A549 (cell line): ENCODE data around the gene PLEKHG4B. TPM values are rescaled to one million over a fixed set of nuclear protein-coding genes. Genes with fewer than 3 reads are reported as not detected.
A peak's percentile ranks its signal among the peaks of the same experiment; 100 is the strongest.
"Not testable (repeated sequence)": the region's sequence is repeated elsewhere in the genome, so short reads cannot be mapped to it uniquely, and the experiment has no call there.

Source experiments
- ATAC-seq, 2 experiments: fragments of 200-7000 bp in 1 of 2; fragments of >200 bp in 1 of 2; cut with Nextera tagmentation in 1 of 2; cut with Tn5 transposase in 1 of 2; 3 replicates each; pipeline versions ENCODE4 v1.8.0 to v1.9.1; 2018 to 2020; ENCODE audit warnings: mild to moderate bottlenecking in 1 of 2, moderate library complexity in 1 of 2
- CTCF ChIA-PET: fragments of 300-600 bp; sonication (Branson Sonifier 250); formaldehyde crosslinking; extraction: SDS; loops from one replicate; lab custom pipeline; 2021; ENCODE audit warnings: antibody characterized with exemption, inconsistent platforms; lab: Yijun Ruan, JAX
- POLR2A ChIA-PET: fragments of 350-600 bp; formaldehyde crosslinking; extraction: SDS; loops from one replicate; lab custom pipeline; 2021; ENCODE audit warnings: antibody characterized with exemption, inconsistent platforms; lab: Yijun Ruan, JAX
- DNase-seq, 2 experiments: peaks; one replicate each; pipeline versions ENCODE4 v3.0.0 to v3.0.0-alpha.2; 2011 to 2016; ENCODE audit warnings: low read depth in 1 of 2, low spot score in 1 of 2
- FAIRE-seq: peaks from 2 replicates; lab custom pipeline; 2011; peaks lifted over from hg19 to GRCh38; lab: Jason Lieb, UNC
- H3K27ac ChIP-seq, 2 experiments: fragments of >200 bp; sonication (Bioruptor Twin); formaldehyde crosslinking; 3 replicates each; pipeline ENCODE4 v1.5.1; 2016 to 2017
- H3K4me1 ChIP-seq: fragments of >200 bp; sonication (Bioruptor Twin); formaldehyde crosslinking; 3 replicates; pipeline ENCODE4 v1.6.1; 2016
- H3K4me2 ChIP-seq: fragments of >200 bp; sonication (Bioruptor Twin); formaldehyde crosslinking; 3 replicates; pipeline ENCODE4 v1.6.1; 2016
- H3K4me3 ChIP-seq: fragments of >200 bp; sonication (Bioruptor Twin); formaldehyde crosslinking; 3 replicates; pipeline ENCODE4 v1.5.1; 2016
- H3K9me3 ChIP-seq: fragments of >200 bp; sonication (Bioruptor Twin); formaldehyde crosslinking; 3 replicates; pipeline ENCODE4 v1.6.1; 2016
- CBX2 ChIP-seq: fragments of 200-600 bp; sonication (generic); IDR thresholded peaks from 2 replicates; pipeline ENCODE4 v1.6.1; 2016; ENCODE audit warnings: low read depth, mild to moderate bottlenecking, borderline replicate concordance
- CTCF ChIP-seq: fragments of >200 bp; sonication (Bioruptor Twin); formaldehyde crosslinking; IDR thresholded peaks from 3 replicates; pipeline ENCODE4 v1.5.1; 2016
- E2F6 ChIP-seq: IDR thresholded peaks from 2 replicates; pipeline ENCODE4 v1.6.1; 2012; ENCODE audit warnings: low read depth, borderline replicate concordance
- EHF ChIP-seq: fragments of 250-450 bp; sonication (Bioruptor Pico); IDR thresholded peaks from 2 replicates; pipeline ENCODE4 v1.5.0; 2020; ENCODE audit warnings: mild to moderate bottlenecking
- ESRRA ChIP-seq: fragments of 150-350 bp; IDR thresholded peaks from 2 replicates; pipeline ENCODE4 v1.6.1; 2014; ENCODE audit warnings: mild to moderate bottlenecking, low read length, borderline replicate concordance
- HDAC2 ChIP-seq: fragments of 200-600 bp; sonication (generic); IDR thresholded peaks from 2 replicates; pipeline ENCODE4 v1.6.1; 2016
- JUN ChIP-seq, 2 experiments: fragments of >200 bp; sonication (Bioruptor Twin); formaldehyde crosslinking; IDR thresholded peaks; 2 replicates in 1 of 2; 3 replicates in 1 of 2; pipeline ENCODE4 v1.6.1; 2016 to 2017
- JUNB ChIP-seq: fragments of >200 bp; sonication (Bioruptor Twin); formaldehyde crosslinking; IDR thresholded peaks from 2 replicates; pipeline ENCODE4 v1.6.1; 2016
- PBX3 ChIP-seq: IDR thresholded peaks from 2 replicates; pipeline ENCODE4 v1.6.1; 2012
- PHF8 ChIP-seq: fragments of 200-600 bp; sonication (generic); IDR thresholded peaks from 2 replicates; pipeline ENCODE4 v1.6.1; 2016; ENCODE audit warnings: low read depth, mild to moderate bottlenecking, antibody characterized with exemption, moderate library complexity, borderline replicate concordance
- POLR2A ChIP-seq: IDR thresholded peaks from 2 replicates; pipeline ENCODE4 v1.6.1; 2012; ENCODE audit warnings: mild to moderate bottlenecking, low read length
- TFCP2L1 ChIP-seq: fragments of 250-450 bp; sonication (Bioruptor Pico); IDR thresholded peaks from 2 replicates; pipeline ENCODE4 v1.5.0; 2021; ENCODE audit warnings: mild to moderate bottlenecking
- WGBS: methylation state at CpG from one replicate; pipeline ENCODE4 v1.1.6; 2017; ENCODE audit errors: missing lambda C conversion rate; 5-methylcytosine and 5-hydroxymethylcytosine counted together
- polyA plus RNA-seq, 4 experiments: library from polyadenylated mRNA; depleted of rRNA in 3 of 4; stranded (reverse); fragments of >200 nt; fragmentation: RNase III in 1 of 4; extraction: RNeasy Plus Mini Kit Qiagen cat#74134 plus additional on column Dnase treatment in 1 of 4; gene quantifications; 2 replicates in 3 of 4; 3 replicates in 1 of 4; pipeline ENCODE4 v1.2.3, GENCODE V29; 2011 to 2017
- TF ChIP-seq, protein P1 (sequence below): fragments of >200 bp; sonication (Bioruptor Twin); formaldehyde crosslinking; IDR thresholded peaks from 3 replicates; pipeline ENCODE4 v1.6.1; 2016

Gene PLEKHG4B
- polyA plus RNA-seq, 2 of the 4 experiments (the other 2 are of a cell fraction) = 0.57 to 0.59 TPM

GRCh38 chr5:208449-209114, 116.6 kb downstream of the PLEKHG4B start:
- Histone ChIP-seq H3K4me2 (no peak overlapping the region), H3K4me1 (no peaks in the 10 kb centered on the region; the same call in 2 of the 3 replicates), H3K27ac (no peak overlapping the region)
- WGBS = 89% methylated on average over 10 of the region's 15 CpGs
- ATAC-seq (no peak), FAIRE-seq (no peak), DNase-seq (no peak)
- ChIA-PET POLR2A (no interaction called here), CTCF (interaction anchor here (0.6 to 1.5 kb wide), 4 partner anchors 10 to 110 kb away, joined by 3 to 5 read pairs (median 4); partner anchors contain the start of genes CCDC127 and SDHA)
- TF ChIP-seq ESRRA (no peak), JUNB (no peak), EHF (CRISPR knock-in tag) (no peak), HDAC2 (no peak), CBX2 (no peak)
- TF ChIP-seq, all 56 proteins: peak for 0
- Histone ChIP-seq H3K4me3 (no peak overlapping the region), H3K9me3 (no peaks in the 10 kb centered on the region)

DNA sequence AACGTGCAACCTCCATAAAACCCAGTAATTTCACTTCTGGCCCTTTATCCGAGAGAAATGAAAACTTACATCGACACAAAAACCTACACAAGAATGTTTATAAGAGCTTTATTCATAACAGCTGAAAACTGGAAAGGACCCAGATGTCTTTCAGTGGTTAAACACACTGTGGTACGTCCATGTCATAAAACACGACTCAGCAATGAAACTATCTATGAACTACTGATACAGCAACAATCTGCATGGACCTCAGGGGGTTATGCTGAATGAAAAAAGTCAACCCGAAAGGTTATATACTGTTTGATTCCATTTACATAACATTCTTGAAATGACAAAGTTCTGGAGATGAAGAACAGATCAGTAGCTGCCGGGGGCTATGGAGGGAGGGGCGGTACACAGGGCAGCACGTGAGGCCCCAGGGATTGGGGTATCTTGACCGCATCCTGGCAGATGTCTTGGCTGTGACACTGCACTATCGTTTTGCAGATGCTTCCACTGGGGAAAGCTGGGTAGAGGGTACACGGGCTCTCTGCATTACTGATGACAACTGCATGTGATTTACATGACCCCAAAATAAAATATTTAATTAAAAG, 121.9 kb downstream of the PLEKHG4B start:
- Histone ChIP-seq H3K27ac (no peak overlapping the region), H3K4me1 (peaks cover 6% of the 10 kb centered on the region; the same call in 1 of the 3 replicates), H3K4me2 (no peak overlapping the region), H3K4me3 (no peak overlapping the region), H3K9me3 (no peaks in the 10 kb centered on the region)
- POLR2A ChIA-PET = no interaction called here
- TF ChIP-seq PBX3 = no peak
- FAIRE-seq = no peak
- CTCF ChIA-PET = interaction anchor here (1.1 kb wide), 1 partner anchor 8 kb away, joined by 3 read pairs; no protein-coding TSS in a partner anchor
- DNase-seq = no peak
- ATAC-seq = no peak
- 95% methylated on average over 12 of the region's 12 CpGs for WGBS

- ATAC-seq, H3K27ac ChIP-seq, H3K9me3 ChIP-seq, FAIRE-seq, DNase-seq, CTCF ChIA-PET, H3K4me3 ChIP-seq, POLR2A ChIA-PET: not testable (repeated sequence)
- Histone ChIP-seq H3K4me1 (peaks cover 17% of the 10 kb centered on the region), H3K4me2 (0 out of 3 replicates have a peak overlapping the region, but pooled peaks have one; percentile 12)
- 97% methylated on average over 2 of the region's 2 CpGs for WGBS
Observed at GRCh38 chr5:215256-215655, 123.3 kb downstream of the PLEKHG4B start.

GRCh38 chr5:216076-216475, 124.1 kb downstream of the PLEKHG4B start:
- H3K4me3 ChIP-seq, DNase-seq, FAIRE-seq, H3K4me2 ChIP-seq, ATAC-seq, H3K27ac ChIP-seq, H3K9me3 ChIP-seq, CTCF ChIA-PET, POLR2A ChIA-PET: not testable (repeated sequence)
- H3K4me1 ChIP-seq = peaks cover 20% of the 10 kb centered on the region
- WGBS = 91% methylated on average over 9 of the region's 10 CpGs

- H3K4me1 ChIP-seq = peaks cover 20% of the 10 kb centered on the region
- peak within 1 kb of the TSS; percentile 85 to 97 for H3K27ac ChIP-seq
- TF ChIP-seq CTCF (peak; percentile 60), PHF8 (peak; percentile 47; the same call in 1 of the 2 replicates), TFCP2L1 (0 out of 2 replicates have a peak, but pooled peaks have one; percentile 56), JUN (IDR thresholded peaks at IDR 0.05) (peak in 1 of 2 experiments; percentile 70; a peak in 1 of 5 replicates), E2F6 (peak; percentile 46; the same call in 1 of the 2 replicates), POLR2A (peak; percentile 80)
- TF ChIP-seq, protein P1, sequence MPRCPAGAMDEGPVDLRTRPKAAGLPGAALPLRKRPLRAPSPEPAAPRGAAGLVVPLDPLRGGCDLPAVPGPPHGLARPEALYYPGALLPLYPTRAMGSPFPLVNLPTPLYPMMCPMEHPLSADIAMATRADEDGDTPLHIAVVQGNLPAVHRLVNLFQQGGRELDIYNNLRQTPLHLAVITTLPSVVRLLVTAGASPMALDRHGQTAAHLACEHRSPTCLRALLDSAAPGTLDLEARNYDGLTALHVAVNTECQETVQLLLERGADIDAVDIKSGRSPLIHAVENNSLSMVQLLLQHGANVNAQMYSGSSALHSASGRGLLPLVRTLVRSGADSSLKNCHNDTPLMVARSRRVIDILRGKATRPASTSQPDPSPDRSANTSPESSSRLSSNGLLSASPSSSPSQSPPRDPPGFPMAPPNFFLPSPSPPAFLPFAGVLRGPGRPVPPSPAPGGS = peak; percentile 60; the same call in 2 of the 3 replicates
- ChIA-PET POLR2A (interaction anchor here (1.3 to 2.4 kb wide), 2 partner anchors 29 to 53 kb away, joined by 6 to 11 read pairs; partner anchors contain the start of gene PDCD6), CTCF (interaction anchor here (0.7 to 1.8 kb wide), 7 partner anchors 10 to 222 kb away, joined by 3 to 11 read pairs (median 4); partner anchors contain the start of gene LRRC14B)
- not testable (repeated sequence) for FAIRE-seq, H3K9me3 ChIP-seq
- WGBS = 3% methylated on average over 14 of the region's 75 CpGs
- H3K4me3 ChIP-seq = peak within 1 kb of the TSS; percentile 99
- peak; percentile 91 to 99 for DNase-seq
- peak within 1 kb of the TSS; percentile 90 for H3K4me2 ChIP-seq
- peak; percentile 88 to 94 for ATAC-seq
Observed at GRCh38 chr5:217494-218456, 125.8 kb downstream of the PLEKHG4B start, which contains the start of the genes CCDC127 and SDHA. Gene CCDC127 (minus strand): TSS chr5:218153. CDS start chr5:216849, 1,304 bp downstream. Gene SDHA (plus strand): TSS chr5:218320. CDS start chr5:218356, 36 bp downstream.
